Adipocyte (in vitro differentiated cells): Measurements from ENCODE around the gene FTO.
"Not testable (repeated sequence)": the region's sequence is repeated elsewhere in the genome, so short reads cannot be mapped to it uniquely, and the experiment has no call there.

ENCODE experiments used
- DNase-seq: peaks from one replicate; pipeline ENCODE4 v3.0.0-alpha.2; 2015; ENCODE audit warnings: low read depth
- H3K27me3 ChIP-seq: replicated peaks from 2 replicates; pipeline ENCODE4 v1.7.0; 2013; ENCODE audit warnings: mild to moderate bottlenecking, low read length, moderate library complexity; ENCODE audit not compliant: control insufficient read depth, insufficient read depth
- H3K36me3 ChIP-seq: 2 replicates; pipeline ENCODE4 v1.7.0; 2013; ENCODE audit warnings: low read length, mild to moderate bottlenecking, moderate library complexity; ENCODE audit not compliant: control insufficient read depth, insufficient read depth, severe bottlenecking
- H3K4me1 ChIP-seq: 2 replicates; pipeline ENCODE4 v1.7.0; 2013; ENCODE audit warnings: mild to moderate bottlenecking, low read length, moderate library complexity; ENCODE audit not compliant: control insufficient read depth, insufficient read depth
- H3K4me3 ChIP-seq: 2 replicates; pipeline ENCODE4 v1.7.0; 2013; ENCODE audit warnings: mild to moderate bottlenecking, low read length, moderate library complexity
- H3K9ac ChIP-seq: 2 replicates; pipeline ENCODE4 v1.7.0; 2013; ENCODE audit warnings: mild to moderate bottlenecking, low read length, moderate library complexity
- H3K9me3 ChIP-seq: 2 replicates; pipeline ENCODE4 v1.7.0; 2013; ENCODE audit warnings: mild to moderate bottlenecking, low read length, moderate library complexity; ENCODE audit not compliant: control insufficient read depth

FTO gene

DNA sequence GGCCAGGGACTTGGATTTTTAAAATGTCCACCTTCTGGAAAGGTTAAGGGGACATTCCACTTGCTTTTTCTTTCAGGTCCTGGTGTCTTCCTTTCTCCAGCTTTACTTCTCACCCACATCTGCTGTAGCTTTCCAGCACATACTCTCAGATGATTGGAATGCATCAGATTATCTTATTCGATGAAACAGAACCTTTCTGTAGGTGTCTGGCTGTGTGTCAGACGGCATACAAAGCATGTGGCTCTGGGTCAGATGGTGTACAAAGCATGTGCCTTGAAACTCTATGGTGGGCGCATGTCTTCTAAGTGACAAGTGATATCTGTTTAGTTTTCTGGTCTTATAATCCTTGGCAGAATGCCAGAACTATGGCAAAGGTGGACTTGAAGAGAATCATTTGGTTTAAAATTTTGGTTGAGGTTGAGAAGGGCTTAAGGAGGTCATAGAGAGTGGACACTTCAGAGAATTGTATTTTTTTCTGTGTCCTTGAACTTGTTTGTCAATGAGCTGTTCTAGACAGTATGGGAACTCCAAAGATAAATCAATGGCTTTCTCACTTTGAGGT lies 125.3 kb downstream of the FTO start:
- Histone ChIP-seq H3K36me3 (peaks cover 14% of the 10 kb centered on the region), H3K9ac (no peak overlapping the region), H3K9me3 (no peaks in the 10 kb centered on the region), H3K27me3 (no peaks in the 10 kb centered on the region), H3K4me3 (no peak overlapping the region), H3K4me1 (peaks cover 3% of the 10 kb centered on the region)
- no peak for DNase-seq

DNA sequence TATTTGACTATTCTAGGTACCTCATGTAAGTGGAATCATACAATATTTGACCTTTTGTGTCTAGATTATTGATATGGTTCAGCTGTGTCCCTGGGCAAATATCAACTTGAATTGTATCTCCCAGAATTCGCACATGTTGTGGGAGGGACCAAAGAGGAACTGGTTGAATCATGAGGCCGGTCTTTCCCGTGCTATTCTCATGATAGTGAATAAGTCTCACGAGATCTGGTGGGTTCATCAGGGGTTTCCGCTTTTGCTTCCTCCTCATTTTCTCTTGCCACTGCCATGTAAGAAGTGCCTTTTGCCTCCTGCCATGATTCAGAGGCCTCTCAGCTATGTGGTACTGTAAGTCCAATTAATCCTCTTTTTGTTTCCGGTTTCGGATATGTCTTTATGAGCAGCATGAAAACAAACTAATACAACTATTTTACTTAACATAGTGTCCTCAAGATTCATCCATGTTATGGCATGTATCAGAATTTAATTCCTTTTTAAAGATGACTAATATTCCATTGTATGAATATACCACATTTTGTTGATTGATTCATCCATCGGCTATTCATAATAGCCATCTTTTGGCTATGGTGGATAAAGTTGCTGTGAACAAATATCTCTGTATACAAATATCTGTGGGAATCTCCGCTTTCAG lies 129.1 kb downstream of the FTO start:
- DNase-seq = no peak
- Histone ChIP-seq H3K4me1 (peaks cover 11% of the 10 kb centered on the region), H3K4me3 (no peak overlapping the region), H3K9me3 (no peaks in the 10 kb centered on the region), H3K27me3 (no peaks in the 10 kb centered on the region), H3K36me3 (no peaks in the 10 kb centered on the region), H3K9ac (no peak overlapping the region)

DNA sequence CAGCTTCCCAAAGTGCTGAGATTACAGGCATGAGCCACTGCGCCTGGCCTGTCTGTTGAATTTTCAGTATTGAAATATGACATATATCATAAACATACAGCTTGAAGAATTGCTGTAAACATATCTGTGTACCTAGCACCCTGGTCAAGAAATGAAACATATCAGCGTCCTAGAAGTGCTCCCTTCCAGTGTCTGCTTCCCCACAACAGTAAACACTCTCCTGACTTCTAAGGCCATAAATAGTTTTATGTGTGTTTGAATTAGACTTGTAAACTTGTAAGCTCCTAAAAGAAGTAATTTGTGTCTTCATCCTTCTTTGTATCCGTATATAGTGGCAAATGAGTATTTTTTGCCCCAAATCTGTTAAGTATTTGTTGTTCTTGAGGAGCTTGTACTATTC lies 132.2 kb downstream of the FTO start:
- DNase-seq = no peak
- no peak overlapping the region for H3K9ac ChIP-seq
- H3K4me1 ChIP-seq = peaks cover 9% of the 10 kb centered on the region
- no peaks in the 10 kb centered on the region for H3K27me3 ChIP-seq
- no peak overlapping the region for H3K4me3 ChIP-seq
- no peaks in the 10 kb centered on the region for H3K9me3 ChIP-seq
- H3K36me3 ChIP-seq = no peaks in the 10 kb centered on the region

DNA sequence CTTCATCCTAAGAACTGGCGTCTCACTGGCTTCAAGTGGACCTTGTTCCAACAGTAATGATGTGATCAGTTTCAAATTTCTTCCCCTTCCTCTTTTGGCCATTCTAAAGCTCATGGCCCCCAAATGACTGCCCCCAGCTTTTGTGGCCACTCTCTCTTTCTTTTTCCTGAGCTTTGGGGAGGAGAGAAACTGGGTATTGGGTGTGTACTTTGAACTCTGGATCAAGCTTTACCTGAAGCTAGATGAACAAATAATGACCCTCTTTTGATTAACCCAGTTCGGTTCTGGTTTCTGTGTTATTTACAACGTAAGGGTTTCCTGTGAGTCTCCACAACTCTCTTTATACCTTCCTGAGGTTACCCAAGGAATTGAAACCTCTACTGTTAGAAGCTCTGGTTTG lies 132.7 kb downstream of the FTO start:
- Histone ChIP-seq H3K4me3 (no peak overlapping the region), H3K4me1 (peaks cover 9% of the 10 kb centered on the region), H3K36me3 (no peaks in the 10 kb centered on the region), H3K9me3 (no peaks in the 10 kb centered on the region), H3K27me3 (no peaks in the 10 kb centered on the region), H3K9ac (no peak overlapping the region)
- DNase-seq = no peak

DNA sequence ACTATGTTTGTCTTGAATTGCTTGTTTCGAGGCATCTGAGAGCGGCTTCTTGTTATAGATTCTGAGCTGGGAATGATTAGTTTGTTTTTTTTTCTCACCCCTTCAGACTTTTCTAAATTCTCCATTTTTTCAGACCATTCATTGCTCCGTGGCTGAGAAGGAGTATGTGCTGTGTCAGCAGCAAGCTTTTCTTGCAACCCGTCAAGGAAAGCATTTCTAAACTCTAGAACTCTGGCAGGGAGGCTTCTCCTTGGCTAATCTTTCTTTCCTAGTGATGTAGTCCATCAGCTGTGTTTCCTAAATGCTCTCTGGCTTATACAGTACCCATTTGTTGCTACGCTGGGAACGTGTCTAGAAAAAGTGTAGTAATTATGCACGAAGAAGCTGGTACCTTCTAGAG lies 133.5 kb downstream of the FTO start:
- Histone ChIP-seq H3K4me3 (no peak overlapping the region), H3K36me3 (no peaks in the 10 kb centered on the region), H3K4me1 (peaks cover 9% of the 10 kb centered on the region), H3K9me3 (no peaks in the 10 kb centered on the region), H3K27me3 (no peaks in the 10 kb centered on the region), H3K9ac (no peak overlapping the region)
- no peak for DNase-seq

DNA sequence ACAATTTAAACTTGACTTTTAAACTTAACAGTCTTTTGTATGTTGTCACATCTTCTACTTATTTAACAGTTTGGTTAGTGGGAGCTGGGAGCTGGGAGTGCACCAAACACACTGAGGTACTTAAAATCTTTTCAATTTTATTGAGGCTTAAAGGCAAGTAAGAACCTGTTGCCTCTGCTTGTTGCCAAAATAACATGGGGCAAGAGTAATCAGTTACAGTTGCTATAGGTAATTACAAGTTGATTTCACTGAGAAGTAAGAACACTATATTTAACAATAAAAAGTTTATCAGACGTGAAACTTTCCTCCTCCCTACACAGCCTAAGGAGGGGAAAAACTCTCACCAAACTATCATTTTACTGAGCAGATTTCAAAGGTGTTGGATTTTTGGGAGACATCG lies 135.2 kb downstream of the FTO start:
- H3K9ac ChIP-seq = no peak overlapping the region
- no peaks in the 10 kb centered on the region for H3K27me3 ChIP-seq
- no peak overlapping the region for H3K4me3 ChIP-seq
- no peak for DNase-seq
- no peaks in the 10 kb centered on the region for H3K36me3 ChIP-seq
- H3K9me3 ChIP-seq = no peaks in the 10 kb centered on the region
- peaks cover 9% of the 10 kb centered on the region for H3K4me1 ChIP-seq

DNA sequence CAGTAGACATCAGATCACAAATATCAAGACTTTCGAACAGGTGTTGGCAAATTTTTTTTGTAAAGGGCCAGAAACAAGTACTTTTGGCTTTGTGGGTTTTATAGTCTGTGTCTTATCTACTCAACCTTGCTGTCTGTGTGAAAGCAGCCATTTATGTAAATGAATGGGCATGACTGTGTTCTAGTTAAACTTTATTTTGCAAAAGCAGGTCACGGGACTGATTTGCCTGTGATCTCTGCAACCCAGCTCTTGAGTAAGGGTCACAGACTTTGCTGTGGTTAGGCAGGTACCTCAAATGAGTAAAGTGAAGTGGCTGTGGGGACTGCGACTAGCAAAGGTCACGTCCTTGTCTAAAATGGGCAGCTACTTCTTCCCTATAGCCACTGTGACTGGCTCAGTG lies 136.5 kb downstream of the FTO start:
- Histone ChIP-seq H3K36me3 (peaks cover 12% of the 10 kb centered on the region), H3K9ac (no peak overlapping the region), H3K4me3 (no peak overlapping the region), H3K4me1 (peaks cover 9% of the 10 kb centered on the region), H3K27me3 (no peaks in the 10 kb centered on the region), H3K9me3 (no peaks in the 10 kb centered on the region)
- no peak for DNase-seq

DNA sequence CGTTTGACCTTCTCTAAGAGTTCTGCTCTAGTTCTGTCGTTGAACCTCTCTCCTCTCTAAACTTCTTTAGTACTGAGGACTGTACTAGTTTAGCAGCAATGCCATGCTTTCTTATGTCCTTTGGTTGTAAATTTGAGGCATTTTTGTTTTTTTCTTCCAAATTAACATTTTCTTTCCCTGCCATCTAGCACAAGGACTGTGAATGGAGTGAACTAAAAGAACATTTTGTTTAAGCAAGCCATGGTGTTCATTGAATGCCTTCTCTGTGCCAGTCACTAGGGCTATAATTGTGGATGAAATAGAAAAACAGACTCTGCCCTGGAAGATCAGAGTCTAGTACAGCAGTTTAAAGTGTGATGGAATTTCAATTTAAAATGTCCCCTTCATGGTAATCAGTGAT lies 137.9 kb downstream of the FTO start:
- Histone ChIP-seq H3K36me3 (peaks cover 17% of the 10 kb centered on the region), H3K4me1 (peaks cover 9% of the 10 kb centered on the region), H3K9me3 (no peaks in the 10 kb centered on the region), H3K27me3 (no peaks in the 10 kb centered on the region), H3K4me3 (no peak overlapping the region), H3K9ac (no peak overlapping the region)
- DNase-seq = no peak

DNA sequence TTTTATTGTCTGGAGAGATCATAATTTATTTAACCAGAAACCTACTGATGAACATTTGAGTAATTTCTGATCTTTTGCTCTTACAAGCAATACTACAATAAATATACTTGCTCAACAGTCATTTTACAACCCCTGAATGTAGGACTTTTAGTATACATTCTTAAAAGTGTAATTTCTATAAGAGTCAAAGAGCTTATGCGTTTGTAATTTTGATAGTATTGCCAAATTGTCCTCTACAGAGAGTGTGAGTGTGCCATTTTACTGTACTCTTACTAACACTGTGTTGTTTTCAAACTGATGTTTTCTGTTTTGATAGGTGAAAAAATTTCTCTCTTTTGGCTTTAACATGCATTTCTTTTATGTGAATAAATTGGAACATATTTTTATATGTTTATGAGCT lies 139.1 kb downstream of the FTO start:
- Histone ChIP-seq H3K4me1 (no peaks in the 10 kb centered on the region), H3K9me3 (no peaks in the 10 kb centered on the region), H3K36me3 (peaks cover 17% of the 10 kb centered on the region), H3K4me3 (no peak overlapping the region), H3K27me3 (no peaks in the 10 kb centered on the region), H3K9ac (no peak overlapping the region)
- no peak for DNase-seq

DNA sequence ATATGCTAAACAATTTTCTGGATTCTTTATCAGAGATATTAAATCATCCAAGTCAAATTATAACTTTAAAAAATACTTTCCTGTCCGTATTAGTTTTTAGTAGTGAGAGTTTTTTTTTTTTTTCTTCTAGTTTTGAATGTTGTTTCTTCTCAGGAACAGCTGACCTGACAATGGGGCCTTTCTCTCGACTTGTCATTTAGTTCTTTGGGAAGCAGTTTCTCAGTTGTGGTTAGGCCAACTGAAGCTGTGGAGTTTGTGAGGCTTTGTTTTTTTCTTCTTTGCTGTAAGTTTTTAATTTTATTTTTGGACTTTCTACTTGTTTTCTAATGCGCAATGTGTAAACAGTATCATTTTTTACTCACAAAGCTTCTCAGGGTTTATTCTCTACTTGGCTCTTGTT lies 140.8 kb downstream of the FTO start:
- H3K4me1 ChIP-seq = no peaks in the 10 kb centered on the region
- H3K9ac ChIP-seq = no peak overlapping the region
- H3K36me3 ChIP-seq = peaks cover 31% of the 10 kb centered on the region
- no peak overlapping the region for H3K4me3 ChIP-seq
- no peaks in the 10 kb centered on the region for H3K27me3 ChIP-seq
- DNase-seq = no peak
- H3K9me3 ChIP-seq = no peaks in the 10 kb centered on the region

DNA sequence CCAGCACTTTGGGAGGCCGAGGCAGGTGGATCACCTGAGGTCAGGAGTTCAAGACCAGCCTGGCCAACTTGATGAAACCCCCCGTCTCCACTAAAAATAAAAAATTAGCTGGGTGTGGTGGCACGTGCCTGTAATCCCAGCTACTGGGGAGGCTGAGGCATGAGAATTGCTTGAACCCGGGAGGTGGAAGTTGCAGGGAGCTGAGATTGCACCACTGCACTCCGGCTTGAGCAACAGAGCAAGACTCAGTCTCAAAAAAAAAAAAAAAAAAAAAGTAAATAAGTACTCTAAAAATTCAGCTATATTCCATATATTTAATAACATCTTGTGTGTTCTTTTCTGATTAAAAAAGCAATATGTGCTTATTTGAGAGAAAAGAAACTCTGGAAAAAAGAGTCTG lies 142.6 kb downstream of the FTO start:
- H3K36me3 ChIP-seq = peaks cover 32% of the 10 kb centered on the region
- H3K9ac ChIP-seq, H3K27me3 ChIP-seq, H3K9me3 ChIP-seq, DNase-seq, H3K4me1 ChIP-seq, H3K4me3 ChIP-seq: not testable (repeated sequence)

DNA sequence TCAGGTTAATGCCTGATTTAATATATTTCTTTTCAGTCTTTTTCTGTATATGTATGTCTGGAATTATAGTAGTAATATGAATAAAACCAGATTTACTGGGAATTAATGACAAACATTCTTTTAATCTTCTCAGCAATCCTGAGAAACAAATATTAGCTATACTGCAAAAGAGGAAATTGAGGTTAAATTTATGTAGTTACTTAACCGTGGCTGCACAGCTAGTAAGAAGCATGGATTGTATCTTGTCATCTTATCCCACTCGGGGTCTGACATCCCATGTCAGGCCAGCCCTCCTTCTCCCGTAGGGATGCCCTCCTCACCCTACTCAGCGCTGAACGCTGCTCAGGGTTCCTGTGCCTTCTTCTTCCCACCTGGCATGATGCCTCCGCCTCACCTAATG lies 143.0 kb downstream of the FTO start:
- Histone ChIP-seq H3K9ac (no peak overlapping the region), H3K9me3 (no peaks in the 10 kb centered on the region), H3K27me3 (no peaks in the 10 kb centered on the region), H3K4me1 (no peaks in the 10 kb centered on the region), H3K4me3 (no peak overlapping the region), H3K36me3 (peaks cover 32% of the 10 kb centered on the region)
- no peak for DNase-seq
